Measurements from ENCODE around the gene CACNA2D4.

DNA sequence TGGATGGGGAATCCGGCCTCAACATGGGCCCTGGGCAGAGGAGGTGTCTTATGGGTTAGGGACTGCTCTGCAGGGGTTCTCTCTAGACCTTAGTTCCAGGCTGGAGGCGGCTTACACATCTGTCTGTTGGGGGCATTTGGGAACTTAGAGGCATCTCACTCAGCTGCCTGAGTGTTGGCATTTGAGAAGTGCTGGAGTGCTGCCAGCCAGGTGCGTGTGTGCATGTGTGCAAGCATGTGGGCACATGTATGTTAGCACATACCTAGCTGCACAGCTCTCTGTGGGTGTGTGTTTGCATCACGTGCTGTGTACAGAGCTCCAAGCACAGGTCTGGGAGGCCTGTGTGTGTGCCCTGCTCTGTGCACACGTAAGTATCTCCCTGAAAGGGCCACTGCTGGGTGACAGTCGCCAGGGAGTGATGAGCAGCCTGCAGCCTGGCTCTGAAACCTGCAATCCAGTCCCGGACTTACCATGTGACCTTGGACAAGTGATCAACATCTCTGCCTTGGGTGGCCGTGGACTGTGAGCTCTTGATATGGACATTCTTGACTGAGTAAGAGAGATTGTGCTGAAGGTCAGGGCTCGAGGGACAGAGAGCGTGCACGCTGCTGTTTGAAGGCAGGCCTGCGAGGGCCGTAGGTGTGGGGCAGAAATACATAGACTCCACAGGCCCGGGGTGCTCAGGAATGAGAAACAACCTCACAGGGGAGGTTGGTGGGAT is 92.9 kb downstream of the CACNA2D4 start:
- TF ChIP-seq CTCF (conservative IDR thresholded peaks at IDR 0.05; ENCODE audit: low read depth, low read length), result no peak
- TF ChIP-seq EZH2 (IDR thresholded peaks at IDR 0.05; ENCODE audit: low read length, unreplicated experiment), result no peak
- no peak for TF ChIP-seq EZH2phosphoT487 (IDR thresholded peaks at IDR 0.05; ENCODE audit: borderline replicate concordance, low read length)
